Spleen (tissue), 7 donors: ENCODE measurements around the gene UNC13B.

Experiments
- CTCF ChIP-seq, 11 experiments: fragments of 200-600 bp in 7 of 11; fragments of 450-650 bp in 4 of 11; sonication (generic) in 4 of 11; IDR thresholded peaks in 8 of 11; conservative IDR thresholded peaks in 3 of 11; 1 replicate in 7 of 11; 2 replicates in 4 of 11; pipeline versions ENCODE4 v1.4.0 to v1.8.0; 2016 to 2021; ENCODE audit warnings: antibody characterized with exemption in 11 of 11, inconsistent platforms in 4 of 11, mild to moderate bottlenecking in 1 of 11
- POLR2A ChIP-seq, 3 donors: fragments of 450-650 bp; IDR thresholded peaks; one replicate each; pipeline ENCODE4 v1.5.1; 2017; ENCODE audit warnings: antibody characterized with exemption in 3 of 3, mild to moderate bottlenecking in 1 of 3
- donor health status: DM: no; HTN: no; CAD: no; lungs with moderate emphysema.
- donor health status: DM: no; HTN: no; CAD: no.
- donor health status: DM: no; HTN: no; CAD: no.

DNA sequence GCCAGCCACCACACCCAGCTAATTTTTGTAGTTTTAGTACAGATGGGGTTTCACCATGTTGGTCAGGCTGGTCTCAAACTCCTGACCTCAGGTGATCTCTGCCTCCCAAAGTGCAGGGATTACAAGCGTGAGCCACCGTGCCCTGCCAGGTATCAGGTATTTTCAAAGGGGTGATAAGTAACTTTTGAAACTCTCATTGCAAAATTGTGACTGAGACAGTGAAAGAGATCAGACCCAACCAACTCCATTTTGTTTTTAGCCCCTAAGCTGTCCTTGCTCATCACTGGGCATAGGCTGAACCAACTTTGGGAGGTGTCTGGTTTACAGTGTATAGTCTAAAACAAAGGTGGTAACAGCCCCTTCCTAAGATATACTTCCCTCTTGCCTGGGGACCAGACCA, 29.3 kb downstream of the UNC13B start:
- TF ChIP-seq CTCF (IDR thresholded peaks at IDR 0.05 in 8 of 11, conservative IDR thresholded peaks at IDR 0.05 in 3 of 11): no peak
- no peak for TF ChIP-seq POLR2A (IDR thresholded peaks at IDR 0.05)
